NCI-H69 (cell line): Measurements from ENCODE around the gene NR2C2AP.
"Not testable (repeated sequence)": the region's sequence is repeated elsewhere in the genome, so short reads cannot be mapped to it uniquely, and the experiment has no call there.

Experiments
- DNase-seq: peaks from one replicate; lab custom pipeline; 2025; lab: John Stamatoyannopoulos, UW

Gene NR2C2AP

GRCh38 chr19:19203012-19203856 lies at the start of gene NR2C2AP:
Gene NR2C2AP (minus strand): TSS chr19:19203414. CDS start chr19:19203060, 354 bp downstream.
- DNase-seq = peak; percentile 97

DNA sequence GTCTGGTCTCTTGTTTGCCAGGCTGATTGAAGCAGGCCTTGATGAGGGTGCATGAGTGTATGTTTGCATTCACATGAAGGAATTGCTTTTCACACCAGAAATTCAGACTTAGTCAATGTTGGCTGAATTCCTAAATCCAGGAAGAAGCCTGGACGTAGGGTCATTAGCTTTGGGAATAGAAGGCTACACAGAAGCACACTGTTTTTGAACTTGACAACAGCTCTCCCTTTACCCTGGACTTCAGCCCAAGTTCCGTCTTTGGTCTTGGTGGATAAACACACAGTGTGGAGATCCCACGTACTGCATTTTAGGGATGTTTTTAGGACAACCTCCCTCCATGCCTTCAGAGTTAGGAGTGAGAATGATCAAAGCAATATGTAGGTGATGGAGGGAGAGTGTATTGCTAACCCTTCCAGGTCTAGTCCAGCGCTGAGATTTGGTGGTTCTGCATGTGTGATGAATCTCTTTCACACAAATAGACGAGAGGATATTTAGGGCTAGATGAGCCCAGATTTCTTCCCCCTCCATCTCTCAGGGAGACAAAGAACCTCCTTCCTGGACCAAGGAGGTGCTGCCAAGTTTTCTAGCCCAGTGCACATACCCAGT lies 47.1 kb upstream of the NR2C2AP start:
- no peak for DNase-seq

DNA sequence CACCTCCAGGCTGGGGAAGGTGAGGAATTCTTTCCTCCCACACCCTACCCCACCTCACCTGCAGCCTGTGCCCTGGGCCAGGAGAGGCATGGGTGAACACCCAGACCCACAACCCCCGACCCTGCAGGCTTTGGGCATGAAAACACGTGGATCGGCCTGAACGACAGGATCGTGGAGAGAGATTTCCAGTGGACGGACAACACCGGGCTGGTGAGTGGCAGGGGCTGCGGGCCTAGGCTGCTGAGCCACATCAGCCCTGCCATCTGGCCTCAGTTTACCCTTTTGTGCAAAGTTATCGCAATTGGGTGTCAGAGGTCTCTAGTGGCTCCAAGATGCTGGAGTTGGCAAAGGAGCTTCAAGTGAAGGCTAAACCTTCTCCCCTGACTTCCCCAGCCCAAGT lies 37.3 kb upstream of the NR2C2AP start:
- no peak for DNase-seq

DNA sequence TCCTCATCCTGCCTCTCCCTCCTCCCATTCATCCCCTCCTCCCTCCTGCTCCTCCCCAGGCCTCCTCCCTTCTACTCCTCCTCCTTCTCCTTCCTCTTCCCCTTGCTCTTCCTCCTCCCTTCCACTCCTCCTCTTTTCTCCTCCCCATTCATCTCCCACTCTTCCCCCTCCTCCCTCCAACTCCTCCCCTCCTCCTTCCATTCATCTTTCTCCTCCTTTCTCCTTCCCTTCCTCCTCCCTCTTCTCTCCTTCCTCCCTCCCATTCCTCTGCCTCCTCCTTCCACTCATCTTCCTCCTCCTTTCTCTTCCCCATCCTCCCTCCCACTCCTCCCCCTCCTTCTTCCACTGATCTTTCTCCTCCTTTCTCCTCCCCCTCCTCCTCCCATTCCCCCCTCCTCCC lies 36.5 kb upstream of the NR2C2AP start:
- no peak for DNase-seq

GRCh38 chr19:19238126-19238894 lies 35.1 kb upstream of the NR2C2AP start:
- DNase-seq = no peak

DNA sequence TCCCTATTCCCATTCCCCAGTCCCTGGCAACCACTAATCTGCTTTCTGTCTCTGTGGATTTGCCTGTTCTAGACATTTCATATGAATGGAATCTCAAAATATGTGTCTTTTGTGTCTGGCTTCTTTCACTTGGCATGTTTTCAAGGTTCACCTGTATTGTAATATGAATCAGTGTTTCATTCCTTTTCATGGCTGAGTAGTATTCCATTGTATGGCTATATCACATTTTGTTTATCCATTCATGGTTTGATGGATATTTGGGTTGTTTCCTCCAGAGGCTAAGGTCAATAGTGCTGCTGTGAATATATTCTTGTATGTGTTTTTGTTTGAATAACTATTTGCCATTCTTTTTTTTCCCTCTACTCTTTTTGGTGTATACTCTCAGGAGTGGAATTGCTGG lies 33.0 kb upstream of the NR2C2AP start:
- DNase-seq = no peak

- no peak for DNase-seq
Observed at GRCh38 chr19:19234220-19234816, 31.1 kb upstream of the NR2C2AP start.

DNA sequence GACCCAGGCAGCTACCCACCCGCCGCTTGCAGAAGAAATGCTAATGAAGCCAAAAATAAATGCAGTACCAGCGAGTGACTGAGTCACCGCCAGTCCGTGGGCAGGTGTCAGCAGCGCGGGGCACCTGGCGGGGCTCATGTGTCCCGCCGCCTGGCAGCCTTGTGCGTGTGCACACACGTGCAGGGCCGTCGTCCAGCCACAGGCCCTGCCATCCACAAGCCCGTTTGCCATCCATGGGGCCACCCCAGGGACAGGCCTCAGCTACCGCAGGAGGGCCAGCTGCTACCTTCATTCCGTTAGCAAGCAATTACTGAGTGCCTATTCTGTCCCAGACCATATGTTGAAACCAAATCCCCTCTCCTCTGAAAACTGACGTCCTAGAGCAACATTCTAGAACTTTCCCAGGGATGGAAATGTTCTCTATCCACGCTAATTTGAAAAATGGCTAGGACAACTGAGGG lies 29.1 kb upstream of the NR2C2AP start:
- DNase-seq = no peak

DNA sequence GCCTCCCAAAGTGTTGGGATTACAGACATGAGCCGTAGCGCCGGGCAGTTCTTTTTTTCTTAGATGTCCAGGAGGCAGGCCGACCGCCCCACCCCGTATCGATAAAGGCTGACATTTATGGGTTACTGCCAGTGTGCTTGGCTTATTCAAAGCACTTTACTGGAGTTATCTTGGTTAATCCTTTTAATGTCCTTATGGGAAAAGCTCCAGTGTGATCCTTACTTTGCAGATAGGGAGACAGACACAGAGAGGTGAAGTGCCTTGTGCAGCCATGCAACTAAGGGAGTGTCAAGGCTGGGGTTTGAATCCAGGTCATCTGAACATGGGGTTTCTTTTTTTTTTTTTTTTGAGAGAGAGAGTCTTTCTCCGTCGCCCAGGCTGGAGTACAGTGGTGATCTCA lies 27.8 kb upstream of the NR2C2AP start:
- no peak for DNase-seq

DNA sequence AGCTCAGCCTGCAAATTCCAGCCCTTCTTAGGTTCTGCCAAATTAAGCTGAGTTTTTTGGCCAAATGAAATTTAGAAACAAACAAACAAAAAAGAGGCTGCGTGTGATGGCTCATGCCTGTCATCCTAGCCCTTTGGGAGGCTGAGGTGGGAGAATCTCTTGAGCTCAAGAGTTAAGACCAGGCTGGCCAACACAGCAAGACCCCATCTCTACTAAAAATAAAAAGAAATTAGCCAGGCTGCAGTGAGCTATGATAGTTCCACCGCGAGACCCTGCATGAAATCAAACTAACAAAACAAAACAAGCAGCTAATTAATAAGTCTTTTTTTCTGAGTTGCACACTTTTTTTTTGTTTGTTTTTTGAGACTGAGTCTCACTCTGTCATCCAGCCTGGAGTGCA lies 26.5 kb upstream of the NR2C2AP start:
- no peak for DNase-seq

GRCh38 chr19:19227217-19227616 lies 24.0 kb upstream of the NR2C2AP start:
- no peak for DNase-seq

DNA sequence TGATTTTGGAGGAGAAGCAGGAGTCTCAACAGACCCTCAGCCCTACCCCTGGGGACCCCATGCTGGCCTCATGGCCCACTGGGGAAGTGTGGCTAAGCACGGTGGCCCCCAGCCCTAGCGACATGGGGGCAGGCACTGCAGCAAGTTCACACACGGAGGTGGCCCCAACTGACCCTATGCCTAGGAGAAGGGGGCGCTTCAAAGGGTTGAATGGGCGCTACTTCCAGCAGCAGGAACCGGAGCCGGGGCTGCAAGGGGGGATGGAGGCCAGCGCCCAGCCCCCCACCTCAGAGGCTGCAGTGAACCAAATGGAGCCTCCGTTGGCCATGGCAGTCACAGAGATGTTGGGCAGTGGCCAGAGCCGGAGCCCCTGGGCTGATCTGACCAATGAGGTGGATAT lies 23.4 kb upstream of the NR2C2AP start:
- no peak for DNase-seq

DNA sequence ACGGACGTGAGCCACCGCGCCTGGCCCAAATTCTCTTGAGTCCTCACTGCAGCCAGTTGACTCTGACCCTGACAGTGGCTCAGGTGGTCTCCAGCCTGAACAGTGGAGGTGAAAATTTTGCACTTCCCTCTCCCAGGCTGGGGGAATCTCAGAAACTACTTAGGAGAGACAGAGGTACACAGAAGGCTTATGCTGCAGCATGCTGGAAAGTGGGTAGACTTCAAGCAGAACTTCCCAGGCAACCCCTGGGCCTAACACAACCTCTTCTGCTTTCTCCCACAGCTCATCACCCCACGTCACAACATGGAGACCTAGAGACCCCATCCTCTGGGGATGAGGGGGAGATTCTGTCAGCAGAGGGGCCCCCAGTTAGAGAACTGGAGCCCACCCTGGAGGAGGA lies 23.0 kb upstream of the NR2C2AP start:
- DNase-seq = no peak

GRCh38 chr19:19224852-19225494 lies 21.8 kb upstream of the NR2C2AP start:
- no peak for DNase-seq

- DNase-seq = no peak
Observed at GRCh38 chr19:19224150-19224851, 21.1 kb upstream of the NR2C2AP start.

GRCh38 chr19:19223636-19224035 lies 20.4 kb upstream of the NR2C2AP start:
- DNase-seq = no peak

GRCh38 chr19:19223060-19223459 lies 19.8 kb upstream of the NR2C2AP start:
- no peak for DNase-seq

- DNase-seq = not testable (repeated sequence)
Observed at GRCh38 chr19:19221000-19221399, 17.8 kb upstream of the NR2C2AP start.

DNA sequence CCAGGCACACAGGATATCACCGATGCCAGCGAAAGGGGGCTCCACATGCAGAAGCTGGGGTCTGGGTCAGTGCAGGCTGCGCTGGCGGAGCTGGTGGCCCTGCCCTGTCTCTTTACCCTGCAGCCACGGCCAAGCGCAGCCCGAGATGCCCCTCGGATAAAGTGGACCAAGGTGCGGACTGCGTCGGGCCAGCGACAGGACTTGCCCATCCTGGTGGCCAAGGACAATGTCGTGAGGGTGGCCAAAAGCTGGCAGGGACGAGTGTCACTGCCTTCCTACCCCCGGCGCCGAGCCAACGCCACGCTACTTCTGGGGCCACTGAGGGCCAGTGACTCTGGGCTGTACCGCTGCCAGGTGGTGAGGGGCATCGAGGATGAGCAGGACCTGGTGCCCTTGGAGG lies 15.7 kb upstream of the NR2C2AP start:
- DNase-seq = no peak

DNA sequence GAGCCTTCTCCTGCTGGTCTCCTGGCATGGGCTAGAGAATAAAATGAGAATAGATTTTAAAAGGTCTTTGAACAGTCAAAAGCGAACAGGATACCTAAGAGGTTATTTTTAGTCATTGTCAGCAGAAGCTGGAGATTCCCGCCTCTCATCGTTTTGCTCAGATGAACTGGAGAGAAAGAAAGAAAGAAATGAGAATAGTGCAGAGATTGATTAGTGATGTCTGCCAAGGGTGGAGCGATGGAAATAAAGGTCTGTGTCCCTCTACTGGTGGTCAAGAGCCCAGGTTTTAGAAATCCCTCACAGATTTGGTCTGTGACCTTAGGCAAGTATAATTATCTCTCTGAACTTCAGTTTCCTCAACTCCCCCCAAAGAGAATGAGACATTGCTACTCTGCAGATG lies 13.9 kb upstream of the NR2C2AP start:
- peak; percentile 41 for DNase-seq

DNA sequence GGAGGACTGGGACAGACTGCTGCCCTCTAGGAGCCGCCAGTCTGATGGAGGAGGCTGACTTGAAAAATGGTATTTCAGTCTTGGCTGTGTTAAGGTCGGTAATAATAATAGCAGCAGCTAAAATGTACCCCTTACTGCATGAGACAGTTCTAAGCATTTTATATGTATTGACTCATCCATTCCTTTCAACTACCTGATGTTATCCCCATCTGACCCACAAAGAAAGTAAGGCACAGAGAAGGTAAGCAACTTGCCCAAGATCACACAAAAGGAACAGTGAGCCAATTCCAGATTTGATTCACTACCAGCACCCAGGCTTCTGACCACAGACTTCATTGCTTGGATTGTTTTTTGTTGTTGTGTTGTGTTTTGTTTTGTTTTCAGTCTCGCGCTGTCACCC lies 12.6 kb upstream of the NR2C2AP start:
- no peak for DNase-seq
